ENCODE data around the gene SLC20A1. TPM values are rescaled to one million over a fixed set of nuclear protein-coding genes. Genes with fewer than 3 reads are reported as not detected.

Gene SLC20A1
- total and polyA plus RNA-seq, 3 donors from 2014 or later: 30.2 to 47.8 (median 38.7) TPM

GRCh38 chr2:112625474-112626114 is 20.1 kb upstream of the SLC20A1 start:
- 73 to 81% methylated on average over 7 of the region's 7 CpGs for WGBS, 2 donors
- Histone ChIP-seq H3K4me1 (no peaks in the 10 kb centered on the region), H3K9me3 (no peaks in the 10 kb centered on the region), H3K27me3 (no peaks in the 10 kb centered on the region), H3K27ac (no peak overlapping the region), H3K36me3 (ENCODE audit: low read depth, missing control alignments) (no peaks in the 10 kb centered on the region), H3K4me3 (no peak overlapping the region)
- TF ChIP-seq CTCF (IDR thresholded peaks at IDR 0.05) (no peak), POLR2A (IDR thresholded peaks at IDR 0.05) (no peak)
- DNase-seq: no peak
- intact Hi-C loops (cut with DNase I; ENCODE audit: low total_unique reads): loop anchor here (10.0 kb wide), 1 partner anchor 99 kb away; the partner anchor contains the start of gene NT5DC4

GRCh38 chr2:112626604-112627059 is 19.1 kb upstream of the SLC20A1 start:
- H3K9me3 ChIP-seq: no peaks in the 10 kb centered on the region
- H3K27me3 ChIP-seq: no peaks in the 10 kb centered on the region
- peak; percentile 62 to 71 (median 67) for TF ChIP-seq CTCF (IDR thresholded peaks at IDR 0.05)
- no peak for TF ChIP-seq POLR2A (IDR thresholded peaks at IDR 0.05)
- 24 to 32% methylated on average over 3 to 7 of the region's 7 CpGs for WGBS, 2 donors
- intact Hi-C loops (cut with DNase I; ENCODE audit: low total_unique reads): loop anchor here (10.0 kb wide), 1 partner anchor 98 kb away; the partner anchor contains the start of gene NT5DC4
- H3K4me3 ChIP-seq: no peak overlapping the region
- peak; percentile 52 for DNase-seq
- H3K27ac ChIP-seq: peak overlapping the region in 1 of 2 donors; percentile 59
- no peaks in the 10 kb centered on the region for H3K36me3 ChIP-seq (ENCODE audit: low read depth, missing control alignments)
- H3K4me1 ChIP-seq: peaks cover 5% of the 10 kb centered on the region

GRCh38 chr2:112627060-112628040 is 18.4 kb upstream of the SLC20A1 start:
- intact Hi-C loops (cut with DNase I; ENCODE audit: low total_unique reads): loop anchor here (10.0 kb wide), 1 partner anchor 97 kb away; the partner anchor contains the start of gene NT5DC4
- peak overlapping the region in 1 of 2 donors; percentile 59 for H3K27ac ChIP-seq
- no peak overlapping the region for H3K4me3 ChIP-seq
- DNase-seq: no peak
- no peaks in the 10 kb centered on the region for H3K9me3 ChIP-seq
- no peak for TF ChIP-seq CTCF (IDR thresholded peaks at IDR 0.05)
- no peak for TF ChIP-seq POLR2A (IDR thresholded peaks at IDR 0.05)
- 58 to 64% methylated on average over 10 of the region's 10 CpGs for WGBS, 2 donors
- H3K4me1 ChIP-seq: peaks cover 5% of the 10 kb centered on the region
- no peaks in the 10 kb centered on the region for H3K36me3 ChIP-seq (ENCODE audit: low read depth, missing control alignments)
- no peaks in the 10 kb centered on the region for H3K27me3 ChIP-seq

- no peak for DNase-seq
- Histone ChIP-seq H3K27ac (no peak overlapping the region), H3K27me3 (no peaks in the 10 kb centered on the region), H3K36me3 (ENCODE audit: low read depth, missing control alignments) (no peaks in the 10 kb centered on the region), H3K9me3 (no peaks in the 10 kb centered on the region), H3K4me1 (peaks cover 5% of the 10 kb centered on the region), H3K4me3 (no peak overlapping the region)
- intact Hi-C loops (cut with DNase I; ENCODE audit: low total_unique reads): loop anchor here (10.0 kb wide), 1 partner anchor 96 kb away; the partner anchor contains the start of gene NT5DC4
- 94% methylated on average over 6 of the region's 6 CpGs for WGBS, 2 donors
- no peak for TF ChIP-seq CTCF (IDR thresholded peaks at IDR 0.05)
- no peak for TF ChIP-seq POLR2A (IDR thresholded peaks at IDR 0.05)
These were observed 16.5 kb upstream of the SLC20A1 start for GRCh38 chr2:112629224-112629623.
